Osteoblast (primary cell): ENCODE data around the gene USH2A. TPM values are rescaled to one million over a fixed set of nuclear protein-coding genes. Genes with fewer than 3 reads are reported as not detected.
A peak's percentile ranks its signal among the peaks of the same experiment; 100 is the strongest.

Experiments
- DNase-seq: peaks from one replicate; pipeline ENCODE4 v3.0.0; 2011; ENCODE audit warnings: low spot score, mixed read lengths; ENCODE audit not compliant: insufficient read length; ENCODE audit errors: missing footprints
- H2AFZ ChIP-seq: 2 replicates; pipeline ENCODE4 v1.6.0; 2011; ENCODE audit warnings: mild to moderate bottlenecking, low read length
- H3K27ac ChIP-seq: 2 replicates; pipeline ENCODE4 v1.5.1; 2011; ENCODE audit warnings: mild to moderate bottlenecking, low read depth, low read length, moderate library complexity
- H3K27me3 ChIP-seq: 2 replicates; pipeline ENCODE4 v1.6.0; 2012; ENCODE audit warnings: mild to moderate bottlenecking, control low read depth, inconsistent platforms, low read length, moderate library complexity; ENCODE audit not compliant: insufficient read depth
- H3K36me3 ChIP-seq: 2 replicates; pipeline ENCODE4 v1.5.1; 2011; ENCODE audit warnings: mild to moderate bottlenecking, low read length, control low read depth, moderate library complexity; ENCODE audit not compliant: insufficient read depth
- H3K4me1 ChIP-seq: 2 replicates; pipeline ENCODE4 v1.5.1; 2011; ENCODE audit warnings: mild to moderate bottlenecking, low read length, control low read depth, moderate library complexity; ENCODE audit not compliant: insufficient read depth
- H3K4me2 ChIP-seq: 2 replicates; pipeline ENCODE4 v1.6.0; 2011; ENCODE audit warnings: mild to moderate bottlenecking, low read length; ENCODE audit not compliant: insufficient read depth
- H3K4me3 ChIP-seq: fragments of 200-600 bp; sonication (generic); 3 replicates; pipeline ENCODE4 v1.5.1; 2012; ENCODE audit warnings: mild to moderate bottlenecking, low read length, inconsistent platforms; ENCODE audit not compliant: insufficient read depth
- H3K79me2 ChIP-seq: 2 replicates; pipeline ENCODE4 v1.6.0; 2012; ENCODE audit warnings: mild to moderate bottlenecking, low read length, control low read depth, inconsistent platforms; ENCODE audit not compliant: insufficient read depth
- H3K9me3 ChIP-seq: 2 replicates; pipeline ENCODE4 v1.5.1; 2011; ENCODE audit warnings: low read depth, low read length, control low read depth
- H4K20me1 ChIP-seq: 2 replicates; pipeline ENCODE4 v1.6.0; 2012; ENCODE audit warnings: mild to moderate bottlenecking, low read length, control low read depth; ENCODE audit not compliant: insufficient read depth
- total RNA-seq: library from RNA; depleted of rRNA; stranded (reverse); fragments of >200 nt; gene quantifications from 2 replicates; pipeline ENCODE4 v1.2.3, GENCODE V29; 2012
- TF ChIP-seq, protein P1 (sequence below): IDR thresholded peaks from 2 replicates; pipeline ENCODE4 v1.5.1; 2011; ENCODE audit warnings: mild to moderate bottlenecking, low read depth, low read length, moderate library complexity; ENCODE audit errors: extremely low read depth

USH2A gene
- total RNA-seq, 1 donor = under 0.01 TPM

DNA sequence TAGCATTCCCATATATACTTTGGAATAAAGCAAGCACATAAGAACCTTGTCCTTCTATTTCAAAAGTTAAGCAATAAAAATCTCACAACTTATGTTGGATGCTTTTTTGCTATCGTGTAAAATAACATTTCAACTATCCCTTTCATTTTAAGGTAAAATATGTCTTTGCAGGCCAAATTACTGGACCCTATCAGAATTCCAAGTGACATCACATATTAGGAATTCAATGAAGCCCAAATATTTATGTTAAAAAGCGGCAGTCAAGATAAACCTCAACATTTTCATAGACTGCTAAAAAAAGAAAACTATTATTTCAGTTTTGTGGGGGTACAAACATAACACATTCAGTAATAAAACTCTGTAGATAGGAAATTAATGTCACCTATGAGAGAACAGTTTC is 604.1 kb downstream of the USH2A start:
- Histone ChIP-seq H4K20me1 (no peaks in the 10 kb centered on the region), H3K36me3 (no peaks in the 10 kb centered on the region), H3K79me2 (no peaks in the 10 kb centered on the region), H3K27me3 (no peaks in the 10 kb centered on the region), H2AFZ (no peak overlapping the region), H3K4me3 (no peak overlapping the region), H3K4me1 (no peaks in the 10 kb centered on the region), H3K9me3 (no peaks in the 10 kb centered on the region), H3K4me2 (peak overlapping the region; percentile 16), H3K27ac (no peak overlapping the region)
- DNase-seq = peak; percentile 27
- TF ChIP-seq, protein P1, sequence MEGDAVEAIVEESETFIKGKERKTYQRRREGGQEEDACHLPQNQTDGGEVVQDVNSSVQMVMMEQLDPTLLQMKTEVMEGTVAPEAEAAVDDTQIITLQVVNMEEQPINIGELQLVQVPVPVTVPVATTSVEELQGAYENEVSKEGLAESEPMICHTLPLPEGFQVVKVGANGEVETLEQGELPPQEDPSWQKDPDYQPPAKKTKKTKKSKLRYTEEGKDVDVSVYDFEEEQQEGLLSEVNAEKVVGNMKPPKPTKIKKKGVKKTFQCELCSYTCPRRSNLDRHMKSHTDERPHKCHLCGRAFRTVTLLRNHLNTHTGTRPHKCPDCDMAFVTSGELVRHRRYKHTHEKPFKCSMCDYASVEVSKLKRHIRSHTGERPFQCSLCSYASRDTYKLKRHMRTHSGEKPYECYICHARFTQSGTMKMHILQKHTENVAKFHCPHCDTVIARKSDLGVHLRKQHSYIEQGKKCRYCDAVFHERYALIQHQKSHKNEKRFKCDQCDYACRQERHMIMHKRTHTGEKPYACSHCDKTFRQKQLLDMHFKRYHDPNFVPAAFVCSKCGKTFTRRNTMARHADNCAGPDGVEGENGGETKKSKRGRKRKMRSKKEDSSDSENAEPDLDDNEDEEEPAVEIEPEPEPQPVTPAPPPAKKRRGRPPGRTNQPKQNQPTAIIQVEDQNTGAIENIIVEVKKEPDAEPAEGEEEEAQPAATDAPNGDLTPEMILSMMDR = no peak

DNA sequence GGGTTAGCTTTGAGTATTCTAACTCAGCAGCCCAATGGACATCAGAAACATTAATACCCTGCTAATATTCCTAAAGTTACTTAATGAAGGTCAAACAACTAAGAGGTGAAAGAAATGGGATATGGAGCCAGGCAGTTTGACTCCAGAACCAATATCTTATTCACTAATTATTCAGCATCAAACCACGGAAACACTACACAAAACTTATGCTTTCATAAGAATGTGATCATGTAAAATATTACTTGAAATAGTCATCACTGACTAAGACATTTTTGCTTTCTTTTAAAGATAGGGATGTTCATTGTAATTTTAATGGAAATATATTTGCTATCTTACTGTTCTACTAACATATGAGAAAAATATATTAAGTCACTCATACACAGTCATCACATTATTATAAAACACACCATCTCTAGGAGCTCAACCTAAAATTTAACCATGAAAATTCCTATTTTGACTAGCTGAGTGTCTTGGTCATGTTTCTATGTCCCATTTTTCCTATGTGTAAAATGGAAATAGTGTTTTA is 615.3 kb downstream of the USH2A start:
- Histone ChIP-seq H4K20me1 (no peaks in the 10 kb centered on the region), H3K27me3 (no peaks in the 10 kb centered on the region), H3K9me3 (no peaks in the 10 kb centered on the region), H3K79me2 (no peaks in the 10 kb centered on the region), H2AFZ (no peak overlapping the region), H3K27ac (peak overlapping the region; percentile 13), H3K4me3 (no peak overlapping the region), H3K4me1 (no peaks in the 10 kb centered on the region), H3K4me2 (no peak overlapping the region), H3K36me3 (no peaks in the 10 kb centered on the region)
- DNase-seq = no peak
- TF ChIP-seq, protein P1 = no peak

DNA sequence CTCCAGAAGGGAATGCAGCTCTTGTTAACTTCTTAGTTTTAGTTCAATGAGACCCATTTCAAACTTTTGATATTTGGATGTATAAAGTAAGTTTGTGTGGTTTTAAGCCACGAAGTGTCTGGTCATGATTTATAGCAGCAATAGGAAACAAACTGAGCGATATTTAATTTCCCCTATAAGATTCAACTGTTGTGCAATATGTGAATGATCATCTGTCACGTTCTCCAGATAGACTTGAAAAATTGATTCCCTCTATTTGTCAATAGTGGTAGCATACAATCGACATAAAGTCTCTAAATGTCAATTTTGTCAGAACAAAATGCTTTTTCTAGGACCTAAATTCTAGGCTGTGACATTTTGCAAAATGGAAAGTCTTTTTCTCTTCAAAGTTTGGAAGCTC is 616.0 kb downstream of the USH2A start:
- Histone ChIP-seq H3K27ac (no peak overlapping the region), H2AFZ (no peak overlapping the region), H3K4me2 (no peak overlapping the region), H4K20me1 (no peaks in the 10 kb centered on the region), H3K36me3 (no peaks in the 10 kb centered on the region), H3K4me1 (no peaks in the 10 kb centered on the region), H3K4me3 (no peak overlapping the region), H3K79me2 (no peaks in the 10 kb centered on the region), H3K9me3 (no peaks in the 10 kb centered on the region), H3K27me3 (no peaks in the 10 kb centered on the region)
- DNase-seq = no peak
- TF ChIP-seq, protein P1 = no peak

DNA sequence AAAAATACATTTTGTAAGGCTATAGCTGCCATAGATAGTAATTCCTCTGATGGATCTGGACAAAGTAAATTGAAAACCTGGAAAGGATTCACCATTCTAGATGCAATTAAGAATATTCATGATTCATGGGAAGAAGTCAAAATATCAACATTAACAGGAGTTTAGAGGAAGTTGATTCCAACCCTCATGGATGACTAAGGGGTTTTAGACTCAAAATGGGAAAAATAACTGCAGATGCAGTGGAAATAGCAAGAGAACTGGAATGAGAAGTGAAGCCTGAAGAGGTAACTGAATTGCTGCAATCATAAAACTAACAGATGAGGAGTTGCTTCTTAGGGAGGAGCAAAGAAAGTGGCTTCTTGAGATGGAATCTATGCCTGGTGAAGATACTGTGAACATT is 625.4 kb downstream of the USH2A start:
- TF ChIP-seq, protein P1 = no peak
- H2AFZ ChIP-seq = no peak overlapping the region

More for the DNA sequence above, 625.4 kb downstream of the USH2A start:
- Histone ChIP-seq H3K27me3 (no peaks in the 10 kb centered on the region), H3K27ac (no peak overlapping the region), H3K4me1 (peaks cover 8% of the 10 kb centered on the region), H3K36me3 (no peaks in the 10 kb centered on the region), H4K20me1 (no peaks in the 10 kb centered on the region), H3K4me2 (no peak overlapping the region), H3K79me2 (no peaks in the 10 kb centered on the region), H3K9me3 (no peaks in the 10 kb centered on the region), H3K4me3 (no peak overlapping the region)
- no peak for DNase-seq
